Transverse colon (tissue), 4 donors: ENCODE measurements around the gene GIGYF1.

ENCODE experiments used
- EP300 ChIP-seq: sonication (generic); formaldehyde crosslinking; IDR thresholded peaks from one replicate; pipeline ENCODE4 v1.6.1; 2017; ENCODE audit warnings: antibody characterized with exemption, low read depth
- POLR2A ChIP-seq: fragments of 450-650 bp; IDR thresholded peaks from one replicate; pipeline ENCODE4 v1.6.1; 2016; ENCODE audit warnings: antibody characterized with exemption, mild to moderate bottlenecking, moderate library complexity
- POLR2AphosphoS5 ChIP-seq, 3 donors: sonication (generic); formaldehyde crosslinking; IDR thresholded peaks; one replicate each; pipeline ENCODE4 v1.6.1; 2016; ENCODE audit warnings: antibody characterized with exemption in 3 of 3
- TF ChIP-seq, protein P1 (sequence below), 5 experiments: fragments of 200-600 bp in 3 of 5; fragments of 450-650 bp in 2 of 5; sonication (generic) in 3 of 5; IDR thresholded peaks; 1 replicate in 2 of 5; 2 replicates in 3 of 5; pipeline ENCODE4 v1.5.1; 2016 to 2017; ENCODE audit warnings: antibody characterized with exemption in 5 of 5, inconsistent platforms in 3 of 5, mild to moderate bottlenecking in 2 of 5, moderate library complexity in 1 of 5

DNA sequence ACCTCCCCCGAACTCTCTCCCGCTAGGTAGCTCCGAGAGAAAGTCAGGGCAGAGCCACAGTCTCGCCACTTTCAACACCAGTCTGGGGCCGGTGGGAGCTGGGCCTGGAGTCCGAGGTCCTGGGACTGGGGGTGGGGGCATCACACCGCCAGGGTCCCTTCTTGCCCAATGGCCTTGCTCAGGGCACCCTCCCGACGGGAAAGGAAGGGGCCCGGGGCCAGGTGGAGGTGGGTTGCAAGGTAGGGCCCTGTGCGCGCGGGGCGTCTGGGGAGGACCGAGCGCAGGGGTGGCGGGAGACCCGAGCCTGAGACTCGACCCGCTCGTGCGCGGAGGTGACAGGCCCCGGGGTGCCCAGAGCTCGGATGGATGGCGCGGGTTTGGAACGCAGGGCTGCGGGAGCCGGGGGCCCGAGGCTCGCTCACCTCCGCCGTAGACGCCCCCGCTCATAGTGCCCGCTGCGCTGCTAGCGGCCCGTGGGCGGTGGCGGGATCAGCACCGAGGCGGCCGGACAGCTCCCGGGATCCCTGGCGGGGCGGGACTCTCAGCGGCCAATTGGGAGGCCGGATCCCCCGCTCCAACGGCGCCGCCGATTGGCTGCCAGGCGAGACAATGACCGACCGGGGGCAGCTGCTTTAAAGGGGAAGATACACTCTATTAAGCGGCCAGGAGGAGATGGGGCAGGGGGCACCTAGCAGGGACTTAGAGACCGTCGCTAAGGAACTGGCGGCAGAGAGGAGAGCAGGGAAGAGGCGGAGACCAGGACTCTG is 38.0 kb downstream of the GIGYF1 start, which contains the start of gene ACTL6B:
- TF ChIP-seq, protein P1, sequence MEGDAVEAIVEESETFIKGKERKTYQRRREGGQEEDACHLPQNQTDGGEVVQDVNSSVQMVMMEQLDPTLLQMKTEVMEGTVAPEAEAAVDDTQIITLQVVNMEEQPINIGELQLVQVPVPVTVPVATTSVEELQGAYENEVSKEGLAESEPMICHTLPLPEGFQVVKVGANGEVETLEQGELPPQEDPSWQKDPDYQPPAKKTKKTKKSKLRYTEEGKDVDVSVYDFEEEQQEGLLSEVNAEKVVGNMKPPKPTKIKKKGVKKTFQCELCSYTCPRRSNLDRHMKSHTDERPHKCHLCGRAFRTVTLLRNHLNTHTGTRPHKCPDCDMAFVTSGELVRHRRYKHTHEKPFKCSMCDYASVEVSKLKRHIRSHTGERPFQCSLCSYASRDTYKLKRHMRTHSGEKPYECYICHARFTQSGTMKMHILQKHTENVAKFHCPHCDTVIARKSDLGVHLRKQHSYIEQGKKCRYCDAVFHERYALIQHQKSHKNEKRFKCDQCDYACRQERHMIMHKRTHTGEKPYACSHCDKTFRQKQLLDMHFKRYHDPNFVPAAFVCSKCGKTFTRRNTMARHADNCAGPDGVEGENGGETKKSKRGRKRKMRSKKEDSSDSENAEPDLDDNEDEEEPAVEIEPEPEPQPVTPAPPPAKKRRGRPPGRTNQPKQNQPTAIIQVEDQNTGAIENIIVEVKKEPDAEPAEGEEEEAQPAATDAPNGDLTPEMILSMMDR (IDR thresholded peaks at IDR 0.05), result no peak
- TF ChIP-seq POLR2A (no peak), EP300 (no peak), POLR2AphosphoS5 (IDR thresholded peaks at IDR 0.05) (no peak)
